ENCODE results near the gene ITGB5. TPM values are rescaled to one million over a fixed set of nuclear protein-coding genes. Genes with fewer than 3 reads are reported as not detected.
"Not testable (repeated sequence)": the region's sequence is repeated elsewhere in the genome, so short reads cannot be mapped to it uniquely, and the experiment has no call there.

The ITGB5 gene
- total RNA-seq, 2 donors from 2014 or later = 0.61 to 1.1 TPM

- no peaks in the 10 kb centered on the region for H3K36me3 Mint-ChIP-seq (ENCODE audit: low read depth)
- no peak overlapping the region for H3K27ac Mint-ChIP-seq
Observed at GRCh38 chr3:124829178-124829818, 57.9 kb downstream of the ITGB5 start.

DNA sequence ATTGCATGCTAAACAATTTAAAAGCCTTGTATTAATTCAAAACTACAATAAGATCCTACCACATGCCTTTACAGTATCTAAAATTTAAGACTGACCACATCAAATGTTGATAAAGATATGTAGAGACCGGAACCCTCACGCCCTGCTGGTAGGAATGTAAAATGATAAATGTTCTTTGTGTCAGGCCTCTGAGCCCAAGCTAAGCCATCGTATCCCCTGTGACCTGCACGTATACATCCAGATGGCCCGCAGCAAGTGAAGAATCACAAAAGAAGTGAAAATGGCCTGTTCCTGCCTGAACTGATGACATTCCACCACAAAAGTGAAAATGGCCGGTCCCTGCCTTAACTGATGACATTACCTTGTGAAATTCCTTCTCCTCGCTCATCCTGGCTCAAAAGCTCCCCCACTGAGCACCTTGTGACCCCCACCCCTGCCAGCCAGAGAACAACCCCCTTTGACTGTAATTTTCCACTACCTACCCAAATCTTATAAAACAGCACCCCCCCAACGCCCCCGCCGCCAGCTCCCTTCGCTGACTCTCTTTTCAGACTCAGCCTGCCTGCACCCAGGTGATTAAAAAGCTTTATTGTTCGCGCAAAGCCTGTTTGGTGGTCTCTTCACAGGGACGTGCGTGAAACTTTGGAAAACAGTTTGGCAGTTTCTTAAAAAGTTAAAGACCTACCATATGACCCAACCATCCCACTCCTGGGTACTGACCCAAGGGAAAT lies 59.5 kb downstream of the ITGB5 start:
- H3K4me1 Mint-ChIP-seq; H3K27ac Mint-ChIP-seq; ATAC-seq (replicated peaks); H3K36me3 Mint-ChIP-seq (ENCODE audit: low read depth); H3K9me3 Mint-ChIP-seq; H3K4me3 Mint-ChIP-seq; H3K27me3 Mint-ChIP-seq: not testable (repeated sequence)

More at GRCh38 chr3:124829178-124829818, 57.9 kb downstream of the ITGB5 start:
- Mint-ChIP-seq H3K4me1 (no peaks in the 10 kb centered on the region), H3K4me3 (no peak overlapping the region), H3K9me3 (no peaks in the 10 kb centered on the region), H3K27me3 (peaks cover 3% of the 10 kb centered on the region)
- no peak for ATAC-seq (replicated peaks)

- Mint-ChIP-seq H3K4me3 (no peak overlapping the region), H3K27me3 (peaks cover 7% of the 10 kb centered on the region), H3K27ac (no peak overlapping the region), H3K9me3 (no peaks in the 10 kb centered on the region), H3K4me1 (no peaks in the 10 kb centered on the region), H3K36me3 (ENCODE audit: low read depth) (no peaks in the 10 kb centered on the region)
- ATAC-seq (replicated peaks) = no peak
Observed at GRCh38 chr3:124826703-124827102, 60.5 kb downstream of the ITGB5 start.

DNA sequence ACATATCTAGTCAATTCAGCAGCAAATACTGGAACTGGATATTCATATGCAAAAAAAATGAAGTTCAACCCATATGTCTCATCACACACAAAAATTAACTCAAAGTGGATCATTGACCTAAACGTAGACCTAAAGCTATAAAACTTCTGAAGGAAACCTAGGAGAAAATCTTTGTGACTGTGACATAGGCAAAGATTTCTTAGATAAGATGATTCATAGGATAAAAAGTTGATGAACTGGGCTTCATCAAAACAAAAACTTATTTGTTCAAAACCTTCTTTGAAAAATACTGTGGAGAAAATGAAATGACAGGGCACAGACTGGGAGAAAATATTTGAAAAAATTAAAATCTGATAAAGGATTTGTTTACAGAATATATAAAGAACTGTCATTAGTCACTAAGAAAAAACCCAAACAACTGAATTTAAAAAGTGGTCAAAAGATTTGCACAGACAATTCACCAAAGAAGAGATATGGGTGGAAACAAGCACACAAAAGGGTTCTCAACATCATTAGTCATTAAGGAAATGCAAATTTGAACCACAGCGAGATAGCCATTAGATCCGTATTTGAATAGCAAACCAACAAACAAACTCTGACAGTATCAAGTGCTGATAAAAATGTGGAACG lies 62.8 kb downstream of the ITGB5 start:
- no peaks in the 10 kb centered on the region for H3K4me1 Mint-ChIP-seq
- H3K9me3 Mint-ChIP-seq = no peaks in the 10 kb centered on the region
- no peak overlapping the region for H3K4me3 Mint-ChIP-seq
- ATAC-seq (replicated peaks) = no peak
- peaks cover 13% of the 10 kb centered on the region for H3K27me3 Mint-ChIP-seq
- no peaks in the 10 kb centered on the region for H3K36me3 Mint-ChIP-seq (ENCODE audit: low read depth)
- no peak overlapping the region for H3K27ac Mint-ChIP-seq

GRCh38 chr3:124823648-124824047 lies 63.5 kb downstream of the ITGB5 start:
- no peaks in the 10 kb centered on the region for H3K4me1 Mint-ChIP-seq
- no peaks in the 10 kb centered on the region for H3K36me3 Mint-ChIP-seq (ENCODE audit: low read depth)
- H3K4me3 Mint-ChIP-seq = no peak overlapping the region
- no peak for ATAC-seq (replicated peaks)
- H3K27ac Mint-ChIP-seq = no peak overlapping the region
- no peaks in the 10 kb centered on the region for H3K9me3 Mint-ChIP-seq
- H3K27me3 Mint-ChIP-seq = peaks cover 17% of the 10 kb centered on the region

- H3K4me3 Mint-ChIP-seq = no peak overlapping the region
- no peak for ATAC-seq (replicated peaks)
- H3K9me3 Mint-ChIP-seq = no peaks in the 10 kb centered on the region
- no peaks in the 10 kb centered on the region for H3K4me1 Mint-ChIP-seq
- no peak overlapping the region for H3K27ac Mint-ChIP-seq
- peaks cover 19% of the 10 kb centered on the region for H3K27me3 Mint-ChIP-seq
- no peaks in the 10 kb centered on the region for H3K36me3 Mint-ChIP-seq (ENCODE audit: low read depth)
Observed at GRCh38 chr3:124823206-124823605, 64.0 kb downstream of the ITGB5 start.

DNA sequence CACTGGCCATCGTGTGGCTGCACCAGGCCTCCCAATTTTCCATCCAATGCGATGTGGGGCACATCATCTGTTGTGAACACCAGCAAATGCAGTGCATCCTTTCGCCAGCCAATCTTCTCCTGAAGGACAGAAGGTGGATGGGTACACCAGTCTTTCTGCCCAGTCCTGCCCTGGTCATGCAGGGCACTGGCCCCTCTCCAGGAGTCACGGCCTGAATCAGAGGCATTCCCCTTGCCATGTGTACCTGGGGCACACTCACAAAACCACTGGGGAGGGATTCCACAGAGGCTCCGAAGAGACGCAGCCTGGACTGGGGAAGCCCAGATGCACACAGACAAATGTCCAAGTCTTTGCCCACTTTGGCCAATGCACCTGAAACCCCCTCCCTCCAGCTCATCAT lies 65.8 kb downstream of the ITGB5 start:
- no peaks in the 10 kb centered on the region for H3K36me3 Mint-ChIP-seq (ENCODE audit: low read depth)
- H3K9me3 Mint-ChIP-seq = no peaks in the 10 kb centered on the region
- H3K4me3 Mint-ChIP-seq = no peak overlapping the region
- H3K4me1 Mint-ChIP-seq = no peaks in the 10 kb centered on the region
- no peak overlapping the region for H3K27ac Mint-ChIP-seq
- no peak for ATAC-seq (replicated peaks)
- H3K27me3 Mint-ChIP-seq = peaks cover 19% of the 10 kb centered on the region

- peaks cover 23% of the 10 kb centered on the region for H3K27me3 Mint-ChIP-seq
- H3K9me3 Mint-ChIP-seq = no peaks in the 10 kb centered on the region
- H3K4me3 Mint-ChIP-seq = no peak overlapping the region
- ATAC-seq (replicated peaks) = no peak
- H3K4me1 Mint-ChIP-seq = no peaks in the 10 kb centered on the region
- H3K36me3 Mint-ChIP-seq (ENCODE audit: low read depth) = no peaks in the 10 kb centered on the region
- H3K27ac Mint-ChIP-seq = no peak overlapping the region
Observed at GRCh38 chr3:124818398-124819091, 68.6 kb downstream of the ITGB5 start.

DNA sequence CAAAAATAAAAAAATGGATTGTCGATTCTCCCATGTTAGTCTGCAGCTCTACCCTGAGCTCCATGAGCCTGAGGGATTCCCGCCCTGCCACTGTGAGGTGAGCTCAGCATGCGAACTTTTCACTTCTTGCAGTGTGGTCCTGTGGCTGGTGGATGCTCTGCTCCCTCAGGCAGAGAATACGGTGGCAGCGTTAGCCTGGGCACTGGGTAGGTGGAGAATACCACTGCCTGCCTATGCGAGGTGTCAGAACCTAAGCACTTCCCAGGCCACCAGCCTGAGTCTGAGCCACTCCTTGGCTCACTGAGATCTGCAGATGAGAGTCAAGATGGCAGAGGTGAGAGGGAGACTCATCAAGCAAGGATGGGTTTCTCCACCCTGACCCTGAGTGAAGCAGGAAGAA lies 70.1 kb downstream of the ITGB5 start:
- ATAC-seq (replicated peaks) = no peak
- no peaks in the 10 kb centered on the region for H3K9me3 Mint-ChIP-seq
- no peaks in the 10 kb centered on the region for H3K36me3 Mint-ChIP-seq (ENCODE audit: low read depth)
- peaks cover 23% of the 10 kb centered on the region for H3K27me3 Mint-ChIP-seq
- H3K4me3 Mint-ChIP-seq = no peak overlapping the region
- H3K27ac Mint-ChIP-seq = no peak overlapping the region
- H3K4me1 Mint-ChIP-seq = no peaks in the 10 kb centered on the region

- H3K4me3 Mint-ChIP-seq = no peak overlapping the region
- H3K9me3 Mint-ChIP-seq = no peaks in the 10 kb centered on the region
- H3K27me3 Mint-ChIP-seq = peaks cover 18% of the 10 kb centered on the region
- no peaks in the 10 kb centered on the region for H3K4me1 Mint-ChIP-seq
- no peak overlapping the region for H3K27ac Mint-ChIP-seq
- H3K36me3 Mint-ChIP-seq (ENCODE audit: low read depth) = no peaks in the 10 kb centered on the region
- ATAC-seq (replicated peaks) = no peak
Observed at GRCh38 chr3:124816206-124816605, 71.0 kb downstream of the ITGB5 start.

DNA sequence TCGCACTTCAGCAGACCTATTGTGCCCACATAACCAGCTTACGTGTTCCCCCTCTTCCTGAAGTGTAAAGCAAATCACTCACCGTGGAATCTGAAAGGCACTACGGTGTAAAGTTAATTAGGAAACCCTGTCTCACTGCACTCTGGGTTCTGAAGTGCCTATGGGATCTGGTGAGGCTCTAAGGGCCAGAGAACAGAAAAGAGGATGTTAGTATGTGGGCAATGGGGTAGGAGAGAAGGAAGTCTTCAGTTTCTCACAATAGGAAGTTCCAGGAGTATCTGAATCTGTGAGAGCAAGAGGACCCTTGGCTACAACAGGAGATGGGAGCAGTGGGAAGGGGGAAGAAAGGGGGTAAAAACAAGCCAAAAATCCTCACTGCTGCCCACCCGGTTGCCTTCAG lies 71.4 kb downstream of the ITGB5 start:
- H3K27ac Mint-ChIP-seq = no peak overlapping the region
- H3K4me1 Mint-ChIP-seq = no peaks in the 10 kb centered on the region
- H3K36me3 Mint-ChIP-seq (ENCODE audit: low read depth) = no peaks in the 10 kb centered on the region
- ATAC-seq (replicated peaks) = no peak
- H3K27me3 Mint-ChIP-seq = peaks cover 18% of the 10 kb centered on the region
- H3K4me3 Mint-ChIP-seq = no peak overlapping the region
- no peaks in the 10 kb centered on the region for H3K9me3 Mint-ChIP-seq

DNA sequence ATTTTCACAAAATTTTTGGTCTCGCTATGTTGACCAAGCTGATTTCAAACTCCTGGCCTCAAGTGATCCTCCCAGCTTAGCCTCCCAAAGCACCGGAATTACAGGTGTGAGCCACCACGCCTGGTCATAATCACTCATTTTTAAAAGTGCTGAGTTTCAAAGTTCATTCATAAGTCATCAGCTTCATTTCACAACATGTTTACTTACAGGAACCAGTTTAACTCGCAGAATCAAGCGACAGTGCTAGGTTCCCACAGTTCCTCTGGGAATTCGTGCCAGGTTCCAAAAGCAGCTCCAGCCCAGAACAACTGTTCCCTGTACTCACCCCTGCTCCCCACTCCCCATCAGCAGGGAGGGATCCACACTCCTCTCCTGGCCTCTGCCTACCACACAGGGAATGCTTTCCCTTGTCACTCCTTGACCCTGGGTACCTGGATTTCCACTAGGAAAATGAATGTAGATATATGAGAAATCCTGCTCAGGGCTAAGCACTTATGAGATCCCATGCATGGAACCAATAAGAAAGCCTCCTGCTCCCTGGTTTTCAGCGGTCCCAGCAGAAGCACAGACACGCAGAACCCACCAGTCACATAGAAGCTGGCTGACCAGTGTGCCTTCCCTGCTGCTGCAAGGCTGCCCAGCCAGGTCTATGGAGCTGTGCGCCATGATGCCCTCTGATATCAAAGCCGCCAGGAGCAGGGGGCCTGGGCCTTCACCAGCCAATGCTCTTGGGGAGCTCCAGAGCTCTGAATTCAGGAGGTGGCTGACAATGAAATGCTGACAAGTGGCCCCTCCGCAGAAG lies 72.3 kb downstream of the ITGB5 start:
- no peak overlapping the region for H3K27ac Mint-ChIP-seq
- peaks cover 13% of the 10 kb centered on the region for H3K27me3 Mint-ChIP-seq
- no peak overlapping the region for H3K4me3 Mint-ChIP-seq
- ATAC-seq (replicated peaks) = no peak
- H3K9me3 Mint-ChIP-seq = no peaks in the 10 kb centered on the region
- no peaks in the 10 kb centered on the region for H3K4me1 Mint-ChIP-seq
- H3K36me3 Mint-ChIP-seq (ENCODE audit: low read depth) = no peaks in the 10 kb centered on the region

DNA sequence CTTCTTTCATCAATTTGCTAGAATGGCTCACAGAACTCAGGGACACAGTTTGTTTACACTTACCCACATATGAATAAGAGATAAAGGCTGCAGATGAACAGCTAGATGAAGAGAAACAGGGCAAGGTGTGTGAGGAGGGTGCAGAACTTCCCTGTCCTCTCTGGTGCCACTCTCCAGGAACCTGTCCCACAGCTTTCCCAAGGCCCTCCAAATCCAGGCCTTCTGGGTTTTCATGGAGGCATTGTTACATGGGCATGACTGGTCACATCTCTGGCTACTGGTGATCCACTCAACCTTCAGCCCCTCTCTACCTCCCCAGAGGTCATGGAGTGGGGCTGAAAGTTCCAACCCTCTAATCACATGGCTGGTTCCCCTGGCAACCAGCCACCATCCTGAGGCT lies 73.6 kb downstream of the ITGB5 start:
- H3K36me3 Mint-ChIP-seq (ENCODE audit: low read depth) = no peaks in the 10 kb centered on the region
- H3K27me3 Mint-ChIP-seq = peaks cover 6% of the 10 kb centered on the region
- H3K27ac Mint-ChIP-seq = no peak overlapping the region
- H3K9me3 Mint-ChIP-seq = no peaks in the 10 kb centered on the region
- H3K4me3 Mint-ChIP-seq = no peak overlapping the region
- H3K4me1 Mint-ChIP-seq = no peaks in the 10 kb centered on the region
- no peak for ATAC-seq (replicated peaks)

Data from activated T-helper 17 cell treated with anti-CD3 and anti-CD28 coated beads, Interleukin-2, amount 50 U/mL, for 72 hours (primary cell).